HCT116 (cell line): Measurements from ENCODE around the gene FAM43A. TPM values are rescaled to one million over a fixed set of nuclear protein-coding genes. Genes with fewer than 3 reads are reported as not detected.

Experiments
- ATAC-seq: fragments of 200-7000 bp; cut with Tn5 transposase; 2 replicates; pipeline ENCODE4 v1.9.1; 2020; ENCODE audit warnings: mild to moderate bottlenecking, moderate library complexity
- BruUV-seq: library from RNA; stranded (reverse); fragments of 400-500 nt; replicated peaks from 2 replicates; lab custom pipeline; 2021; lab: Mats Ljungman, UMichigan
- CTCF ChIA-PET: fragments of 300-600 bp; sonication (Branson Sonifier 250); formaldehyde crosslinking; loops from one replicate; lab custom pipeline; 2021; ENCODE audit warnings: antibody characterized with exemption; lab: Charles Lee
- POLR2A ChIA-PET: fragments of 300-600, 350-600 bp; sonication (Branson Sonifier 250); formaldehyde crosslinking; loops from one replicate; lab custom pipeline; 2021; ENCODE audit warnings: antibody characterized with exemption; lab: Charles Lee
- RAD21 ChIA-PET, 2 experiments: fragments of 300-600 bp; sonication (Branson Sonifier 250); formaldehyde crosslinking; loops; one replicate each; lab custom pipeline; 2023; ENCODE audit warnings: low total read pairs in 2 of 2; ENCODE audit not compliant: uncharacterized antibody in 2 of 2, unreplicated experiment in 2 of 2, low non-redundant PET in 1 of 2; lab: Charles Lee
- DNase-seq: peaks from one replicate; pipeline ENCODE4 v3.0.0-alpha.2; 2010; ENCODE audit warnings: low read depth, low spot score
- H2AFZ ChIP-seq: fragments of 200-600 bp; shearing (Covaris generic), sonication (generic); 2 replicates; pipeline ENCODE4 v1.6.1; 2017; ENCODE audit warnings: low read depth, mixed run types, mixed read lengths, antibody characterized with exemption, low read length; ENCODE audit not compliant: poor library complexity, severe bottlenecking
- H3K27ac ChIP-seq: 2 replicates; pipeline ENCODE4 v1.5.1; 2012; ENCODE audit warnings: low read depth, low read length
- H3K27me3 ChIP-seq: fragments of 200-600 bp; sonication (generic); 2 replicates; pipeline ENCODE4 v1.6.1; 2016; ENCODE audit warnings: mixed run types, low read length, mixed read lengths; ENCODE audit not compliant: insufficient read depth
- H3K36me3 ChIP-seq, 2 experiments: fragments of 200-500 bp in 1 of 2; fragments of 200-600 bp in 1 of 2; sonication (Bioruptor generic) in 1 of 2; sonication (generic) in 1 of 2; 2 replicates each; pipeline versions ENCODE4 v1.5.1 to v1.6.1; 2014 to 2016; ENCODE audit warnings: low read length in 2 of 2, inconsistent platforms in 1 of 2, mixed read lengths in 1 of 2, mixed run types in 1 of 2; ENCODE audit not compliant: insufficient read depth in 2 of 2, control insufficient read depth in 1 of 2
- H3K4me1 ChIP-seq, 2 experiments: fragments of 200-600 bp in 1 of 2; sonication (generic) in 1 of 2; 2 replicates each; pipeline versions ENCODE4 v1.5.1 to v1.6.1; 2012 to 2017; ENCODE audit warnings: low read length in 2 of 2, inconsistent platforms in 1 of 2, mild to moderate bottlenecking in 1 of 2, mixed read lengths in 1 of 2, mixed run types in 1 of 2, moderate library complexity in 1 of 2; ENCODE audit not compliant: insufficient read depth in 2 of 2, control insufficient read depth in 1 of 2
- H3K4me2 ChIP-seq: fragments of 200-600 bp; sonication (generic); 2 replicates; pipeline ENCODE4 v1.6.1; 2017; ENCODE audit warnings: mixed run types, low read length, mixed read lengths
- H3K4me3 ChIP-seq, 2 experiments: fragments of 200-600 bp in 1 of 2; sonication (generic) in 1 of 2; replicated peaks in 1 of 2; 2 replicates each; pipeline ENCODE4 v1.5.1; 2011 to 2016; ENCODE audit warnings: low read length in 2 of 2, control low read depth in 1 of 2, low read depth in 1 of 2, mild to moderate bottlenecking in 1 of 2, mixed read lengths in 1 of 2, mixed run types in 1 of 2
- H3K79me2 ChIP-seq: fragments of 200-600 bp; sonication (generic); 2 replicates; pipeline ENCODE4 v1.6.1; 2017; ENCODE audit warnings: mild to moderate bottlenecking, mixed run types, low read length, moderate library complexity, mixed read lengths; ENCODE audit not compliant: insufficient read depth
- H3K9ac ChIP-seq: fragments of 200-600 bp; sonication (generic); 2 replicates; pipeline ENCODE4 v1.6.1; 2016; ENCODE audit warnings: low read length, mixed read lengths
- H3K9me2 ChIP-seq: fragments of 200-600 bp; sonication (generic), shearing (Covaris generic); 2 replicates; pipeline ENCODE4 v1.6.1; 2017; ENCODE audit warnings: mixed run types, mild to moderate bottlenecking, moderate library complexity; ENCODE audit not compliant: insufficient read depth
- H3K9me3 ChIP-seq, 2 experiments: fragments of 200-500 bp in 1 of 2; fragments of 200-600 bp in 1 of 2; sonication (Bioruptor generic) in 1 of 2; sonication (generic) in 1 of 2; 2 replicates each; pipeline ENCODE4 v1.6.1; 2014 to 2017; ENCODE audit warnings: low read length in 2 of 2, mixed read lengths in 2 of 2, inconsistent platforms in 1 of 2, low read depth in 1 of 2, mild to moderate bottlenecking in 1 of 2, mixed run types in 1 of 2, moderate library complexity in 1 of 2; ENCODE audit not compliant: control insufficient read depth in 1 of 2, insufficient read depth in 1 of 2
- H4K20me1 ChIP-seq: fragments of 200-600 bp; sonication (generic), shearing (Covaris generic); 2 replicates; pipeline ENCODE4 v1.6.1; 2017; ENCODE audit warnings: mixed run types, mild to moderate bottlenecking, moderate library complexity; ENCODE audit not compliant: insufficient read depth
- CBX3 ChIP-seq: IDR thresholded peaks from 2 replicates; pipeline ENCODE4 v1.6.1; 2012; ENCODE audit warnings: low read depth
- EGR1 ChIP-seq: IDR thresholded peaks from 2 replicates; pipeline ENCODE4 v1.6.1; 2012; ENCODE audit warnings: low read depth
- ELF1 ChIP-seq: IDR thresholded peaks from 2 replicates; pipeline ENCODE4 v1.6.1; 2012; ENCODE audit warnings: low read depth, borderline replicate concordance
- FOSL1 ChIP-seq: IDR thresholded peaks from 2 replicates; pipeline ENCODE4 v1.6.1; 2012; ENCODE audit warnings: low read depth
- MAX ChIP-seq: IDR thresholded peaks from 2 replicates; pipeline ENCODE4 v1.6.1; 2012
- POLR2AphosphoS5 ChIP-seq: IDR thresholded peaks from 2 replicates; pipeline ENCODE4 v1.6.1; 2011; ENCODE audit warnings: mild to moderate bottlenecking, low read depth, low read length, moderate library complexity
- RAD21 ChIP-seq: IDR thresholded peaks from 2 replicates; pipeline ENCODE4 v1.6.1; 2012; ENCODE audit warnings: low read depth, mild to moderate bottlenecking
- SIN3A ChIP-seq: IDR thresholded peaks from 2 replicates; pipeline ENCODE4 v1.6.1; 2012; ENCODE audit warnings: low read depth
- ZFX ChIP-seq: fragments of 450-650 bp; IDR thresholded peaks from 2 replicates; pipeline ENCODE4 v1.6.1; 2017
- ZNF274 ChIP-seq: fragments of 200-500 bp; sonication (Bioruptor generic); IDR thresholded peaks from 2 replicates; pipeline ENCODE4 v1.6.1; 2014; ENCODE audit warnings: mild to moderate bottlenecking, low read depth, low read length, inconsistent platforms
- intact Hi-C: fragments of 100-400 bp; cut with micrococcal nuclease; formaldehyde crosslinking; loops from 2 replicates; pipeline ENCODE4 v1.10.0; 2022
- total RNA-seq: library from RNA; stranded (reverse); gene quantifications from one replicate; pipeline ENCODE4 v1.2.1, GENCODE V29; 2021; ENCODE audit not compliant: unreplicated experiment
- TF ChIP-seq, protein P1 (sequence below): IDR thresholded peaks from 2 replicates; pipeline ENCODE4 v1.6.1; 2012; ENCODE audit warnings: low read depth
- TF ChIP-seq, protein P2 (sequence below), 3 experiments: fragments of 200-600 bp in 1 of 3; sonication (generic) in 1 of 3; IDR thresholded peaks in 2 of 3; conservative IDR thresholded peaks in 1 of 3; 2 replicates each; pipeline ENCODE4 v1.5.1; 2012 to 2017; ENCODE audit warnings: low read depth in 2 of 3, low read length in 2 of 3, antibody characterized with exemption in 1 of 3, borderline replicate concordance in 1 of 3, control low read depth in 1 of 3, mild to moderate bottlenecking in 1 of 3, mixed read lengths in 1 of 3, mixed run types in 1 of 3, moderate library complexity in 1 of 3; ENCODE audit not compliant: insufficient read depth in 1 of 3

FAM43A gene
- total RNA-seq, 1 experiment from 2014 or later: 6.8 TPM

DNA sequence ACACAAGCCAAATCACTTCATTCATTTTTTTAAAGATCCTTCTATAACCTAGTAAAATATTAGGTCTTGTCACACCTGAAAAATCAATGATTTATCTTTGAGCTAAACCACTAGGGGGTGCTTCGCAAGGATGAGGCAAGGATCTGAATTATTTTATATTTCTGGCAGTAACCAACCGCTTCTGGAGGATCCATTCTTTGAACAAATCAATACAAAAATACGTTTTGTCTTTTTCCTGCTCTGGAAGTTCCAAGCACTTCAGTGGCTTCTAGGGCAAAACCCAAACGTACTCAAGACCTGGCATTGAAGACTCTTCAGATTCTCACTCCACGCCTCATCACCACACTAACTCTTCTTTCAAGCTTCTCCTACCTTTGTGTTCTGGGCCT is 14.2 kb upstream of the FAM43A start (continued):
- TF ChIP-seq, protein P1, sequence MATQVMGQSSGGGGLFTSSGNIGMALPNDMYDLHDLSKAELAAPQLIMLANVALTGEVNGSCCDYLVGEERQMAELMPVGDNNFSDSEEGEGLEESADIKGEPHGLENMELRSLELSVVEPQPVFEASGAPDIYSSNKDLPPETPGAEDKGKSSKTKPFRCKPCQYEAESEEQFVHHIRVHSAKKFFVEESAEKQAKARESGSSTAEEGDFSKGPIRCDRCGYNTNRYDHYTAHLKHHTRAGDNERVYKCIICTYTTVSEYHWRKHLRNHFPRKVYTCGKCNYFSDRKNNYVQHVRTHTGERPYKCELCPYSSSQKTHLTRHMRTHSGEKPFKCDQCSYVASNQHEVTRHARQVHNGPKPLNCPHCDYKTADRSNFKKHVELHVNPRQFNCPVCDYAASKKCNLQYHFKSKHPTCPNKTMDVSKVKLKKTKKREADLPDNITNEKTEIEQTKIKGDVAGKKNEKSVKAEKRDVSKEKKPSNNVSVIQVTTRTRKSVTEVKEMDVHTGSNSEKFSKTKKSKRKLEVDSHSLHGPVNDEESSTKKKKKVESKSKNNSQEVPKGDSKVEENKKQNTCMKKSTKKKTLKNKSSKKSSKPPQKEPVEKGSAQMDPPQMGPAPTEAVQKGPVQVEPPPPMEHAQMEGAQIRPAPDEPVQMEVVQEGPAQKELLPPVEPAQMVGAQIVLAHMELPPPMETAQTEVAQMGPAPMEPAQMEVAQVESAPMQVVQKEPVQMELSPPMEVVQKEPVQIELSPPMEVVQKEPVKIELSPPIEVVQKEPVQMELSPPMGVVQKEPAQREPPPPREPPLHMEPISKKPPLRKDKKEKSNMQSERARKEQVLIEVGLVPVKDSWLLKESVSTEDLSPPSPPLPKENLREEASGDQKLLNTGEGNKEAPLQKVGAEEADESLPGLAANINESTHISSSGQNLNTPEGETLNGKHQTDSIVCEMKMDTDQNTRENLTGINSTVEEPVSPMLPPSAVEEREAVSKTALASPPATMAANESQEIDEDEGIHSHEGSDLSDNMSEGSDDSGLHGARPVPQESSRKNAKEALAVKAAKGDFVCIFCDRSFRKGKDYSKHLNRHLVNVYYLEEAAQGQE: no peak

DNA sequence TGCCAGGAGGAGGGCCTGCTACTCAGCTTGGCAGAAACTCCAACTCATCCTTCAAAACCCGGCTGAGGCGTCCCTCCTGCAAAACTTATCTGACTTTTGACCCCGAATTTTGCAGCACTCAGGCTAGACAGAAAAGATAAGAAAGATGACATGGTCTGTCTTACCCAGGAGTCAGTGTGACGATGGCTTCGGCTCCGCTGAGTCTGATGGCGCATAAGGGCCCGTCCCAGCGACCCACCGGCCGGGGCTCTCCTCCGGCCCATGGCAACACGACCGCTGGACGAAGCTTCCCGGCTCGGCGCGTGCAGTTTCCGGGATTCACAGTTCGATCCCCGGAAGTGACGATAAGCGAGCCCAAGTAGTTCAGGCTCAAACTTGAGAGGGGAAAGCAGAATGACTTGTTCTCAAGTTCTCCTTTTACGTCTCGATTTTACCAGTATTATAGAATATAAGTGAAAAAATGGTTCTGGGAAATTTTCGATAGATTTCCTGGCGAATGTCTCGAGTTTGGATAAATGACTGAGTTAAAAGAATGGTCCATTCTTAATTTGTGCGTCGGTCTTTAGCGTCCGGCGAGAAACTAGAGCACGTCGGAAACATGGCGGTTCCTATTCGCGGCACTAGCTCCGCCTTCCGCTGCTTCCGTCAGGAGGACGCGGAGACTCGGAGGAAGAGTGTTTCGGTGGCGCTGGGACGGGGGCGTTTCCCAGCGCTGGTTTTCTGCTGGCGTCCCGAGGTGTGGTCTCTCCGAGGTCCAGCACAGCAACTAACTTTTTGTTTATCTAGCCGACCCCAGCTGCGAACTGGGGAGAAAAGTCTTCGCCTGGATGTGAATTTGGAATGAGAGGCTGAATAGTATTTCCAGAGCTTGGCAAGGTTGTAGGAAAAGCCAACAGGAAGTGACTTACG is 13.5 kb upstream of the FAM43A start, which contains the start of gene LSG1:
LSG1 (minus strand) TSS at position 292 of the 909 bp plus-strand sequence; CDS start at position 263, 29 bp downstream.
- H3K79me2 ChIP-seq: peaks cover 47% of the 10 kb centered on the region
- peak within 1 kb of the TSS; percentile 43 for H3K27ac ChIP-seq
- H3K9me2 ChIP-seq: no peaks in the 10 kb centered on the region
- peak within 1 kb of the TSS; percentile 74 for H3K9ac ChIP-seq
- POLR2A ChIA-PET: interaction anchor here (1.0 to 1.9 kb wide), 5 partner anchors 10 to 447 kb away, joined by 3 to 17 read pairs (median 4); partner anchors contain the start of gene FAM43A
- DNase-seq (peak; percentile 95), ATAC-seq (peak; percentile 93)
- RAD21 ChIA-PET: interaction anchor here (0.6 to 2.2 kb wide), 4 partner anchors 11 to 599 kb away, joined by 4 to 13 read pairs (median 8); partner anchors contain the start of gene XXYLT1 (in 1 of the 2)
- H3K4me3 ChIP-seq: peak within 1 kb of the TSS; percentile 89 to 95
- peaks cover 12% of the 10 kb centered on the region; the same call in 1 of the 2 replicates for H4K20me1 ChIP-seq
- peaks cover 9 to 14% of the 10 kb centered on the region in 2 experiments; a peak in 3 of 4 replicates for H3K36me3 ChIP-seq
- H3K4me2 ChIP-seq: peak within 1 kb of the TSS; percentile 76
- BruUV-seq: no TSS peak
- no peaks in the 10 kb centered on the region for H3K9me3 ChIP-seq
- H3K4me1 ChIP-seq: peaks cover 7 to 19% of the 10 kb centered on the region in 2 experiments; a peak in 3 of 4 replicates
- intact Hi-C loops: loop anchor here (1.0 to 5.0 kb wide), 3 partner anchors 340 to 588 kb away; no protein-coding TSS in a partner anchor
- CTCF ChIA-PET: interaction anchor here (1.1 to 4.9 kb wide), 17 partner anchors 10 to 863 kb away, joined by 3 to 62 read pairs (median 8); partner anchors contain the start of gene XXYLT1
- peak within 1 kb of the TSS; percentile 76 for H2AFZ ChIP-seq
- no peaks in the 10 kb centered on the region; the same call in 1 of the 2 replicates for H3K27me3 ChIP-seq
- TF ChIP-seq SIN3A (peak; percentile 93), CBX3 (peak; percentile 98), EGR1 (peak; percentile 93), ZNF274 (no peak), RAD21 (no peak), POLR2AphosphoS5 (peak; percentile 83), ELF1 (peak; percentile 73), FOSL1 (0 out of 2 replicates have a peak, but pooled peaks have one; percentile 34), ZFX (no peak; the same call in 1 of the 2 replicates), MAX (peak; percentile 89)
- TF ChIP-seq, protein P2, sequence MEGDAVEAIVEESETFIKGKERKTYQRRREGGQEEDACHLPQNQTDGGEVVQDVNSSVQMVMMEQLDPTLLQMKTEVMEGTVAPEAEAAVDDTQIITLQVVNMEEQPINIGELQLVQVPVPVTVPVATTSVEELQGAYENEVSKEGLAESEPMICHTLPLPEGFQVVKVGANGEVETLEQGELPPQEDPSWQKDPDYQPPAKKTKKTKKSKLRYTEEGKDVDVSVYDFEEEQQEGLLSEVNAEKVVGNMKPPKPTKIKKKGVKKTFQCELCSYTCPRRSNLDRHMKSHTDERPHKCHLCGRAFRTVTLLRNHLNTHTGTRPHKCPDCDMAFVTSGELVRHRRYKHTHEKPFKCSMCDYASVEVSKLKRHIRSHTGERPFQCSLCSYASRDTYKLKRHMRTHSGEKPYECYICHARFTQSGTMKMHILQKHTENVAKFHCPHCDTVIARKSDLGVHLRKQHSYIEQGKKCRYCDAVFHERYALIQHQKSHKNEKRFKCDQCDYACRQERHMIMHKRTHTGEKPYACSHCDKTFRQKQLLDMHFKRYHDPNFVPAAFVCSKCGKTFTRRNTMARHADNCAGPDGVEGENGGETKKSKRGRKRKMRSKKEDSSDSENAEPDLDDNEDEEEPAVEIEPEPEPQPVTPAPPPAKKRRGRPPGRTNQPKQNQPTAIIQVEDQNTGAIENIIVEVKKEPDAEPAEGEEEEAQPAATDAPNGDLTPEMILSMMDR (IDR thresholded peaks at IDR 0.05 in 2 of 3, conservative IDR thresholded peaks at IDR 0.05 in 1 of 3; ENCODE audit: borderline replicate concordance in 1 of 3, insufficient read depth in 1 of 3, low read depth in 2 of 3, low read length in 2 of 3): no peak
- TF ChIP-seq, protein P1: no peak
